HG03064 (cell line): Measurements from ENCODE around the gene HS1BP3.

ENCODE experiments used
- ATAC-seq: cut with Tn5 transposase; IDR thresholded peaks from one replicate; pipeline ENCODE4 v1.9.1; 2021; ENCODE audit warnings: low read depth; ENCODE audit not compliant: unreplicated experiment

Gene HS1BP3, protein sequence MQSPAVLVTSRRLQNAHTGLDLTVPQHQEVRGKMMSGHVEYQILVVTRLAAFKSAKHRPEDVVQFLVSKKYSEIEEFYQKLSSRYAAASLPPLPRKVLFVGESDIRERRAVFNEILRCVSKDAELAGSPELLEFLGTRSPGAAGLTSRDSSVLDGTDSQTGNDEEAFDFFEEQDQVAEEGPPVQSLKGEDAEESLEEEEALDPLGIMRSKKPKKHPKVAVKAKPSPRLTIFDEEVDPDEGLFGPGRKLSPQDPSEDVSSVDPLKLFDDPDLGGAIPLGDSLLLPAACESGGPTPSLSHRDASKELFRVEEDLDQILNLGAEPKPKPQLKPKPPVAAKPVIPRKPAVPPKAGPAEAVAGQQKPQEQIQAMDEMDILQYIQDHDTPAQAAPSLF

DNA sequence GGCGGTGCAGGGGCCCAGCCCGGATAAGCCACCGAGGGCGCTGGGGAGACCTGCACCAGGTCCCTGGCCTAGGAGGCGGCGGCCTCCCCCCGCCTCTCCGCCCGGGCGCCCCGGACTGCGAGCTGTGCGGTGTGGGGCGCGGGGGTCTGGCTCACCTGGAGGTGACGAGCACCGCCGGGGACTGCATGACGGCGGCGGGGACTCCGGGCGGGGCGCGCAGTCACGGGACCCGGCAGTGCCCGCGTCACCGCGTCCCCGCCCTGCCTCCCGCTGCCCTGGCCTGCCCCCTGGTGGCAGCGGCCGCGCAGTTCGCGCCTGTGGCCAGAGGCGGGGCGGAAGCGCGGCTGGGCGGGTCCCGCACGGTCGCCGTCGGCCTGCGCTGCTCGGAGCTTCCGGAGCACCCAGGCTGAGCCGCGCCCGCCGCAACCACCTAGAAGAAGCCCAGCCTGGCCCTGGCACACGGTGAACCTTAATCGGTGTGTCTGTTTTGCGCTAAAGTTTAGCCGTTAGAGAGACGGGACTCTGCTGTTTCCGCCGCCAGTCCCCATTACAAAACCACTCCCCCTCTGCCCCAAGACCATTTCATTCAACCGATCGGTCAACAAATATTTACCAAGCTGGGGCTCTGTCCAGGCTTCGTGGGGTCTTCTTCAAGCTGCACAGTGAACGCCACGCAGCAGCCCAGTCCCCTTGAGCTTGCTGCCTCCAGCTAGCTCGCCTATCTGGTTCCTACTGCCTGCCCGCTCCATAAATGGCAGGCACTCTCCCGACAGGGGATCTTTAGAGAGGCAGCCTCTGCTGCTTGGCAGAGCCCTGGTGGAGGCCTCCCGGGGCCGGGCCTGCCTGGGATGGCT is at the start of gene HS1BP3:
Gene HS1BP3 (minus strand): TSS at position 222 of the 854 bp plus-strand sequence. CDS start 35 bp downstream, at position 187.
- peak; percentile 98 for ATAC-seq

DNA sequence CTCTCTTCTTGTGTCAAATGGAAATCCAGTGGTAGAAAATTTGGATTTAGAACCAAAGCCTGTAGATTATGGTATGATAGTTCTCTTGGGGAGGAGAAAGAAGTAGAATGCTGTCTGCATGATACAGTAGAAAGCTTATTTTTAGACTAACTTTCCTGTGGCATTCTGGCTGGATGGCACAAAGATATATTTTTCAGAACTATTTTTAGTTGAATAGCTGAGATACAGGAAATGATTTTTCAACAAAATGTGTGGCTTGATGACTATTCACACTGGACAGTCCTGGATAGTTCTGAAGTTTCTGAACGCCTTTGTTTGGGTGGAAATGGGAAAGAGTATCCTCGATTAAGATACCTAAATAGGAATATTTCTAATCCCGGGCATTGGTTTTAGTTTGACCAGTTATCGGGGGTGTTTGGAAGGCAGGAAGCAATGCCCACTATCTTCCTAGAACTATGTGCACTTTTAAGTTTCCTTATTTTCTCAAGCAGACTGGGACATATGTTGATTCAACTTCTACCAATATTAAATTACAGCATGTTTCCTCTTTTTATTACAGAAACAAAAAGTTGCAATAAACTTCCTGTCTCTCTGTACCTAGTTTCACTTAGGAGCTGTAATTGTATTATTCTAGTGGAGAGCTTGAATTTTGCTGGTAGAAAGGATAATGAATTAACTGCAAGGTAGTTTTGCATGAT is 48.2 kb upstream of the HS1BP3 start:
- ATAC-seq = peak; percentile 53

- ATAC-seq = no peak
Observed at GRCh38 chr2:20697322-20697934, 46.5 kb upstream of the HS1BP3 start.

DNA sequence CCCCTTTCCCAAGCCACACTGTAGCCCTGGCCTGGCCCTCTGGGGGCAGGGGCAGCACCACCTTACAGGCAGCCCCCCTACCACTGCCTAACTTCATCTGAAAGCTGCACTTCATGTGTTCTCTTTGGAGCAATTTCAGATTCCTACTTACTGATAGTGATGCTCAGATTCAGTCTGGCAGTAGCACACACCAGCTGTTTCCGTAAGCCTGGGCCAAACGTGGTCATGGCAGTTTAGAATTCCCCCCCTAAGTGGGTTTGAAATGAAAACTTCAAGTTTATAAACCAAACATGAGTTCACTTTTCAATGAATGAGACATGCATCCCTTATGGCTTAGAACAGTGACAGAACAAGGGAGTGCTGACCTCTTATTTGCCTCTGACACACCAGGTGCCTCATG is 45.5 kb upstream of the HS1BP3 start:
- no peak for ATAC-seq

GRCh38 chr2:20693317-20693716 is 42.4 kb upstream of the HS1BP3 start:
- ATAC-seq = no peak

DNA sequence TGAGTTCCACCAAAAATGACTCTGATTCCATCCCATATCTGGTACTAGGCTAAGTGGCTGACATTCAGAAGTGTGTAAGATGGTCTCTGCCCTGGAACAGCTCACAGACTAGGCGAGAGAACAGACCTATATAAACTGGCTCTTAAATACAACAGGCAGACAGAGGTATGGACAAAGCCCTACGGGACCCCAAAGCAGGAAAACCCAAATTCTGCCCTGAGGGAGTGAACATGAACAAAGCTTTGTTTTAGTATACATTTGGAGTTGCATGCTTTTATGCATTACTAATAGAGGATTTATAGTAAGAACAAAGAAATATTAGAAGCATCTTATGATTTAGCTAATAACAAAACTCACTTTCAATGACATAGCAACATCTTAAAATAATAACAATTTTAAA is 41.2 kb upstream of the HS1BP3 start:
- no peak for ATAC-seq

DNA sequence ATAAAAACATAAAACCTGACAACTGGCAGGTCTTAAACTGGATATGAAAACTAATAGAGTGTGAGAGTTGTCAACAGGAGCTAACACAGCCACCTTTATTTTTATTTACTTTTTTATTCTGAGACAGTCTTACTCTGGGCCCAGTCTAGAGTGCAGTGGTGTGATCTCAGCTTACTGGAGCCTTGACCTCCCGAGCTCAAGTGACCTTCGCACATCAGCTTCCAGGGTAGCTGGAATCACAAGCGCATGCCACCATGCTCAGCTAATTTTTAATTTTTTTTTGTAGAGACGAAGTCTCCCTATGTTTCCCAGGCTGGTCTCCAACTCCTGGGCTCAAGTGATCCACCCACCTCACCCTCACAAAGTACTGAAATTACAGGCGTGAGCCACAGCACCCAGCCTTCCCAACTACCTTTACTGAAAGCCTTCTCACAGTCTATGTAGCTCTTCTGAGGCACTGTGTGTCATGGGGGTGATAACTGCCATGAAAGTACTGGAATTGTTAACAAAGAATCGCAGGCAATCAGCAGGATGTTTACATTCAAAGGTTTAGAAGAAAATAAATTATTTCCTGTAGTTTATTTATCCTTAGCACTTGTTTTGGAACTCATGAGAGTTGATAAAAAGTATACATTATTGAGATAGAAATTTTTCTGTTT is 40.3 kb upstream of the HS1BP3 start:
- ATAC-seq = no peak

DNA sequence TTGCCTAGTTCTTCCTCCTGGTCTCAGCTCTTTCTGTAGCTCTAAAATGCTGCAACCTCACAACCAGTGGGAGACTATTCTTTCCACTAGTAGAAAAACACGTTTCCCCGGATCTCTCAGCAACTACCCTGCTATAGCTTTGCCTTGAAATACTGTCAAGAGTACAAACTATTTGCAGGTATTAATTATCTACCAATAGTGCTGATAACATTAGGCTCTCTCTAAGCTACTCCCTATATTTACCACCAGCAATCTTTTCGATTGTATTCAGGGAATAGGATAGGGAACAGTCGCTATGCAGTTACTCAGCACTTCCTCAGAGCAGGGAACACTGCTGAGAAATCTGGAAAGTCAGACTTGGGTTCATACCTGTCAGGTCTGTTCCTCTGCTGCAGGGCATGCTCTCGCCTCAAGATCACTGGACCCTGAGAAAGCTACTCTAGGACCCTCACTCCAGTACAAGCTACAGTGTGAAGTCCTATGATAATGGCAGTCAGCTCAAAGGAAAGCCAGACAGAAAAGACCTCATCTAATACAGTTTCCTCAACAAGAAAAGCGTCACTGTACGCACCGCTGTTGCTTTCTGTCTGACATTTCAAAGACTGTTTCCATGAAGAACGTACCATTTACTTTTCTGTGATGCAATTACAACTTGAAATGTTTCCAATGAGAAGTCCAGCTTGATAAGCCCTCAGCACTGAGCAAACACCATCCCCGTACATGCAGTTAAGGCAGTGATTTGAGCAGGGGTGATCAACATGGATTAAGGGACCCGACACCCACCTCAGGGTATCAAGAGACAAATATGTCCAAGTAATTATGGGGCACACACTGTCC is 38.7 kb upstream of the HS1BP3 start:
- ATAC-seq = no peak

GRCh38 chr2:20687260-20687832 is 36.4 kb upstream of the HS1BP3 start:
- ATAC-seq = no peak

DNA sequence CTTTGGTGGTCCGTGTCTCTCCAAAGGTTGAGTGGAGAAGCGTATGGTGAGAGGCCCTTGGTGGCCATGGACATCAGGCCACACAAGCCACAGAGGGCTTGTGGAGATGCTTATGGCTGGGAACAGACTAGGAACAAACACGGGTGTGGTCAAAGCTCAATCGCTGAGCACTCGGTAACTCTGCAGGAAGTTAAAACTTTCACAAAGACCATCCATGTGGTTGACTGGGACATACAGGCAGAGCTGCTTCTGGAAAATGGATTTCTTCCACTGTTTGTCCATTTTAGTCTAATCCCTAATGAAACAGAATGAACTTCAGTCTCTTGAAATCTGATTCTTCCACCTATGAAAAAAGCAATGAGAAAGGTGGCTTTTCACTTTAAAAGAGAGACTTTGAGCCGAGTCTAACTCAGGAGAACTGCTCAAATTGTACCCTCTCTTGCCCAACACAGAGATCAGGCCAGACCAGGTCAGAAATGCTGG is 33.7 kb upstream of the HS1BP3 start:
- no peak for ATAC-seq

- ATAC-seq = no peak
Observed at GRCh38 chr2:20682167-20682920, 31.4 kb upstream of the HS1BP3 start.

GRCh38 chr2:20680744-20681375 is 30.0 kb upstream of the HS1BP3 start:
- no peak for ATAC-seq

DNA sequence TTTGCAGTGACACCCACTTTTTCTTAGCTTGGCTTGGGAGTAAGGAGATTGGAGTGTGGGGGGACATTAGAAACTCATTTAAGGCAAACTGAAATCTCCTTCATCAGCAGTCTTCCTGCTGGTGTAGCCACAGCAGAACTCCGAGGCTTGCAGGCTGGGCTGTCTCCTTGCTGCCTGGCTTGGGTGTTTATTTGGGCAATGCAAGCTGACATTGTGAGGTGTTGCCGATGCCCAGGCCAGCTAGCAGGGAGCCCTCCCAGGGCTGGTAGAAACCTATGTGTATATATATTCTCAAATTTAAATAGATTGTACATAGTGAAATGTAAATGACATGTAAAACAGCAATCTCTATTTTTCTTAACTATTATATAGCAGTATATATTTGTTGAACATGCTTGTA is 27.9 kb upstream of the HS1BP3 start:
- no peak for ATAC-seq

DNA sequence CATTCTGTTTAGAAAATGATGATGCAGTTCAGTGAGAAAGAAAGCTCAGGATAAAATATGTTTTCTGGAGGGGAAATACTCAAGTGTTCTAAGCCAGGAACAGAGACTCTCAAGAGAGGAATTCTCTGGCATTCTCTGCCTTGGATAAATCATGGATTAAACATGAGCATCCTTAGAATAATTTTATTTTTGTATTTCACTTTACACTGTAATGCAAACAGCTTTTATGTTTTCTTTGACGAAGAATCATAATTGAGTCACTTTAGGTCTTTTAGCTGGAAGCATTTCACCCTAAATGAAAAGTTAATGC is 27.1 kb upstream of the HS1BP3 start:
- ATAC-seq = no peak

DNA sequence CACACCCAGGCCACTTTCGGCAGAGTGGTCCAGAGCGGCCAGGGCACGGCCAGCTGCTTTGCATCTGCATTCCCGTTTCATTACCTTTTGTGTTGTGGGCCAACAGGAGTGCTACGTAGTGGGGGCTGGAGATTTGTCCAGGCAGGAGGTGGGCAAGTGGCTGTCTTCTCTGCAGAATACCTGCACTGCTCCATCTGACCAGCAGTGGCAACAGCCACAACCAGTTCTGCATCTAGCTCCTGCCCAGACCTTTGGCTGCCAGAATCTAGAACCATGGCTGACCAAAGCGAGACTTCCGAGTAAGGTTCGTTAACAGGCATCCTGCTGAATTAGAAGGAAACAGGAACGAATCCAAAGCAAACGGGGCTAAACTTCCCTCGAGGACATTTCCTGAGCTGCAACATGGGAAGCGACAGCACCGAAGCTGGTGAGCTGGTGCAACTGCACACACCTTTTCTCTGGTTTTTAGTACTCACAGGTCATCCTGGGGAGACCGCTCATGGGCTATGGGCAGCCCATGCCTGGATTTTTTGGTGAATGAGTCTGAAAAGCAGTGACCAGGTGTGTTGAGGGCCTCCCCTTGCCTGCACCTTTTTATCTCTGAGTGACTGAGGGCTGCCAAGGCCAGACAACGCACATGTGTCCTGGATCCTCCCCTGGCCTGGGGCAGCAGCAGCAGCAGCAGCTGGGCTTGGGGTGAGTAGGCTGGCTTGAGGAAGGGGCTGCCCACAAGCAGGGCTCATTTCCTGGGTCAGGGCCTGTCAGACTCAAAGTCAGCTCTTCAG is 26.6 kb upstream of the HS1BP3 start:
- ATAC-seq = peak; percentile 14

- peak; percentile 70 for ATAC-seq
Observed at GRCh38 chr2:20676353-20677215, 25.7 kb upstream of the HS1BP3 start.
